ENCODE measurements around the gene SKIC2.

DNA sequence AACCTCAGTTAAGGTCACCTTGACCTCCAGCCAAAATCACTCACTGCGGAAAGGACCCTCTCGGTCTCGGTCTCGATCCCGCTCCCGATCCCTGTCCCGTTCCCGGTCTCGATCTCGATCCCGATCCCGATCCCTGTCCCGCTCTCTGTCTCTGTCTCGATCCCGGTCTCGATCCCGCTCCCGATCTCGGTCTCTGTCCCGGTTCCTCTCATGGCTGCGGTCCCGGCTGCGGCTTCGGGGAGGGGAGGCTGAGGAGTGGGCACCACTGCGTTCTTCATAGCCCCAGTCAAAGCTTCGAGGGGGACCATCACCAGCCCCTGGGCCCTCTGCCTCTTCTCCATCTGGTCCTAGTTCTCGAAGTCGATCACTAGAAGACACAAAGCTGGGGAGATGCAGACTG is 4.5 kb upstream of the SKIC2 start:
- TF ChIP-seq, protein P1, sequence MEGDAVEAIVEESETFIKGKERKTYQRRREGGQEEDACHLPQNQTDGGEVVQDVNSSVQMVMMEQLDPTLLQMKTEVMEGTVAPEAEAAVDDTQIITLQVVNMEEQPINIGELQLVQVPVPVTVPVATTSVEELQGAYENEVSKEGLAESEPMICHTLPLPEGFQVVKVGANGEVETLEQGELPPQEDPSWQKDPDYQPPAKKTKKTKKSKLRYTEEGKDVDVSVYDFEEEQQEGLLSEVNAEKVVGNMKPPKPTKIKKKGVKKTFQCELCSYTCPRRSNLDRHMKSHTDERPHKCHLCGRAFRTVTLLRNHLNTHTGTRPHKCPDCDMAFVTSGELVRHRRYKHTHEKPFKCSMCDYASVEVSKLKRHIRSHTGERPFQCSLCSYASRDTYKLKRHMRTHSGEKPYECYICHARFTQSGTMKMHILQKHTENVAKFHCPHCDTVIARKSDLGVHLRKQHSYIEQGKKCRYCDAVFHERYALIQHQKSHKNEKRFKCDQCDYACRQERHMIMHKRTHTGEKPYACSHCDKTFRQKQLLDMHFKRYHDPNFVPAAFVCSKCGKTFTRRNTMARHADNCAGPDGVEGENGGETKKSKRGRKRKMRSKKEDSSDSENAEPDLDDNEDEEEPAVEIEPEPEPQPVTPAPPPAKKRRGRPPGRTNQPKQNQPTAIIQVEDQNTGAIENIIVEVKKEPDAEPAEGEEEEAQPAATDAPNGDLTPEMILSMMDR (IDR thresholded peaks at IDR 0.05; ENCODE audit: extremely low read depth in 1 of 2, insufficient read depth in 1 of 2, low read depth in 1 of 2, low read length in 2 of 2): no peak
- TF ChIP-seq POLR2A (IDR thresholded peaks at IDR 0.05; ENCODE audit: low read depth, low read length): no peak
